ENCODE results near the gene CCDC127.

Gene CCDC127

GRCh38 chr5:174876-175465, 43.0 kb downstream of the CCDC127 start:
- no peak overlapping the region for H3K4me3 ChIP-seq (ENCODE audit: low read length)
- peaks cover 21% of the 10 kb centered on the region for H3K27me3 ChIP-seq (replicated peaks; ENCODE audit: control insufficient read depth, insufficient read depth, low read length)
- no peak overlapping the region for H3K9ac ChIP-seq (ENCODE audit: low read length)
- H3K9me3 ChIP-seq (ENCODE audit: control insufficient read depth, low read length): no peaks in the 10 kb centered on the region
- DNase-seq (ENCODE audit: low read depth): no peak
- H3K4me1 ChIP-seq (ENCODE audit: control insufficient read depth, insufficient read depth, low read length): no peaks in the 10 kb centered on the region
- no peaks in the 10 kb centered on the region for H3K36me3 ChIP-seq (ENCODE audit: control insufficient read depth, insufficient read depth, low read length, severe bottlenecking)

GRCh38 chr5:174291-174600, 43.7 kb downstream of the CCDC127 start:
- no peak for DNase-seq (ENCODE audit: low read depth)
- Histone ChIP-seq H3K9ac (ENCODE audit: low read length) (no peak overlapping the region), H3K36me3 (ENCODE audit: control insufficient read depth, insufficient read depth, low read length, severe bottlenecking) (no peaks in the 10 kb centered on the region), H3K4me3 (ENCODE audit: low read length) (no peak overlapping the region), H3K9me3 (ENCODE audit: control insufficient read depth, low read length) (no peaks in the 10 kb centered on the region), H3K4me1 (ENCODE audit: control insufficient read depth, insufficient read depth, low read length) (no peaks in the 10 kb centered on the region), H3K27me3 (replicated peaks; ENCODE audit: control insufficient read depth, insufficient read depth, low read length) (peaks cover 14% of the 10 kb centered on the region)

- Histone ChIP-seq H3K4me3 (ENCODE audit: low read length) (no peak overlapping the region), H3K4me1 (ENCODE audit: control insufficient read depth, insufficient read depth, low read length) (no peaks in the 10 kb centered on the region), H3K9ac (ENCODE audit: low read length) (no peak overlapping the region), H3K36me3 (ENCODE audit: control insufficient read depth, insufficient read depth, low read length, severe bottlenecking) (no peaks in the 10 kb centered on the region), H3K9me3 (ENCODE audit: control insufficient read depth, low read length) (no peaks in the 10 kb centered on the region), H3K27me3 (replicated peaks; ENCODE audit: control insufficient read depth, insufficient read depth, low read length) (peaks cover 13% of the 10 kb centered on the region)
- no peak for DNase-seq (ENCODE audit: low read depth)
These were observed 44.3 kb downstream of the CCDC127 start for GRCh38 chr5:173392-174290.

- Histone ChIP-seq H3K27me3 (replicated peaks; ENCODE audit: control insufficient read depth, insufficient read depth, low read length) (peaks cover 13% of the 10 kb centered on the region), H3K4me1 (ENCODE audit: control insufficient read depth, insufficient read depth, low read length) (peaks cover 6% of the 10 kb centered on the region), H3K9me3 (ENCODE audit: control insufficient read depth, low read length) (no peaks in the 10 kb centered on the region), H3K4me3 (ENCODE audit: low read length) (no peak overlapping the region), H3K9ac (ENCODE audit: low read length) (no peak overlapping the region), H3K36me3 (ENCODE audit: control insufficient read depth, insufficient read depth, low read length, severe bottlenecking) (no peaks in the 10 kb centered on the region)
- DNase-seq (ENCODE audit: low read depth): no peak
These were observed 45.1 kb downstream of the CCDC127 start for GRCh38 chr5:172841-173251.

GRCh38 chr5:172421-172820, 45.5 kb downstream of the CCDC127 start:
- H3K4me3 ChIP-seq (ENCODE audit: low read length): no peak overlapping the region
- DNase-seq (ENCODE audit: low read depth): no peak
- H3K36me3 ChIP-seq (ENCODE audit: control insufficient read depth, insufficient read depth, low read length, severe bottlenecking): no peaks in the 10 kb centered on the region
- peaks cover 6% of the 10 kb centered on the region for H3K4me1 ChIP-seq (ENCODE audit: control insufficient read depth, insufficient read depth, low read length)
- no peak overlapping the region for H3K9ac ChIP-seq (ENCODE audit: low read length)
- peaks cover 9% of the 10 kb centered on the region for H3K27me3 ChIP-seq (replicated peaks; ENCODE audit: control insufficient read depth, insufficient read depth, low read length)
- no peaks in the 10 kb centered on the region for H3K9me3 ChIP-seq (ENCODE audit: control insufficient read depth, low read length)

- H3K9ac ChIP-seq (ENCODE audit: low read length): no peak overlapping the region
- DNase-seq (ENCODE audit: low read depth): no peak
- H3K27me3 ChIP-seq (replicated peaks; ENCODE audit: control insufficient read depth, insufficient read depth, low read length): peaks cover 7% of the 10 kb centered on the region
- H3K36me3 ChIP-seq (ENCODE audit: control insufficient read depth, insufficient read depth, low read length, severe bottlenecking): no peaks in the 10 kb centered on the region
- H3K9me3 ChIP-seq (ENCODE audit: control insufficient read depth, low read length): no peaks in the 10 kb centered on the region
- H3K4me3 ChIP-seq (ENCODE audit: low read length): no peak overlapping the region
- H3K4me1 ChIP-seq (ENCODE audit: control insufficient read depth, insufficient read depth, low read length): peaks cover 6% of the 10 kb centered on the region
These were observed 46.1 kb downstream of the CCDC127 start for GRCh38 chr5:171801-172331.

GRCh38 chr5:170971-171800, 46.8 kb downstream of the CCDC127 start:
- H3K27me3 ChIP-seq (replicated peaks; ENCODE audit: control insufficient read depth, insufficient read depth, low read length): peaks cover 7% of the 10 kb centered on the region
- H3K4me1 ChIP-seq (ENCODE audit: control insufficient read depth, insufficient read depth, low read length): peaks cover 6% of the 10 kb centered on the region
- H3K9me3 ChIP-seq (ENCODE audit: control insufficient read depth, low read length): no peaks in the 10 kb centered on the region
- H3K4me3 ChIP-seq (ENCODE audit: low read length): no peak overlapping the region
- H3K9ac ChIP-seq (ENCODE audit: low read length): no peak overlapping the region
- no peaks in the 10 kb centered on the region for H3K36me3 ChIP-seq (ENCODE audit: control insufficient read depth, insufficient read depth, low read length, severe bottlenecking)
- no peak for DNase-seq (ENCODE audit: low read depth)

- Histone ChIP-seq H3K4me3 (ENCODE audit: low read length) (no peak overlapping the region), H3K9me3 (ENCODE audit: control insufficient read depth, low read length) (no peaks in the 10 kb centered on the region), H3K4me1 (ENCODE audit: control insufficient read depth, insufficient read depth, low read length) (peaks cover 6% of the 10 kb centered on the region), H3K27me3 (replicated peaks; ENCODE audit: control insufficient read depth, insufficient read depth, low read length) (peaks cover 7% of the 10 kb centered on the region), H3K36me3 (ENCODE audit: control insufficient read depth, insufficient read depth, low read length, severe bottlenecking) (no peaks in the 10 kb centered on the region), H3K9ac (ENCODE audit: low read length) (no peak overlapping the region)
- no peak for DNase-seq (ENCODE audit: low read depth)
These were observed 48.2 kb downstream of the CCDC127 start for GRCh38 chr5:169728-170094.

- DNase-seq (ENCODE audit: low read depth): peak; percentile 85
- Histone ChIP-seq H3K27me3 (replicated peaks; ENCODE audit: control insufficient read depth, insufficient read depth, low read length) (peaks cover 7% of the 10 kb centered on the region), H3K9ac (ENCODE audit: low read length) (no peak overlapping the region), H3K4me1 (ENCODE audit: control insufficient read depth, insufficient read depth, low read length) (peaks cover 6% of the 10 kb centered on the region), H3K9me3 (ENCODE audit: control insufficient read depth, low read length) (no peaks in the 10 kb centered on the region), H3K36me3 (ENCODE audit: control insufficient read depth, insufficient read depth, low read length, severe bottlenecking) (no peaks in the 10 kb centered on the region), H3K4me3 (ENCODE audit: low read length) (no peak overlapping the region)
These were observed 48.8 kb downstream of the CCDC127 start for GRCh38 chr5:169071-169727.

- Histone ChIP-seq H3K9me3 (ENCODE audit: control insufficient read depth, low read length) (no peaks in the 10 kb centered on the region), H3K9ac (ENCODE audit: low read length) (no peak overlapping the region), H3K36me3 (ENCODE audit: control insufficient read depth, insufficient read depth, low read length, severe bottlenecking) (no peaks in the 10 kb centered on the region), H3K4me3 (ENCODE audit: low read length) (no peak overlapping the region), H3K4me1 (ENCODE audit: control insufficient read depth, insufficient read depth, low read length) (peaks cover 6% of the 10 kb centered on the region), H3K27me3 (replicated peaks; ENCODE audit: control insufficient read depth, insufficient read depth, low read length) (peaks cover 10% of the 10 kb centered on the region)
- DNase-seq (ENCODE audit: low read depth): peak; percentile 94
These were observed 49.8 kb downstream of the CCDC127 start for GRCh38 chr5:167982-168660.
